IPS-18c (cell line): Measurements from ENCODE around the gene PIP4K2A.

Source experiments
- H3K4me3 ChIP-seq: 2 replicates; pipeline ENCODE4 v1.7.0; 2013; ENCODE audit warnings: low read depth, mild to moderate bottlenecking, low read length, moderate library complexity; ENCODE audit not compliant: insufficient read depth
- H3K9me3 ChIP-seq: one replicate; pipeline ENCODE4 v1.6.1; 2013; ENCODE audit warnings: mild to moderate bottlenecking, low read length, moderate library complexity; ENCODE audit not compliant: control insufficient read depth, insufficient read depth

PIP4K2A gene

GRCh38 chr10:22682237-22683139 lies 31.9 kb downstream of the PIP4K2A start:
- Histone ChIP-seq H3K9me3 (no peaks in the 10 kb centered on the region), H3K4me3 (no peak overlapping the region)

GRCh38 chr10:22681783-22682183 lies 32.6 kb downstream of the PIP4K2A start:
- Histone ChIP-seq H3K9me3 (no peaks in the 10 kb centered on the region), H3K4me3 (no peak overlapping the region)

- no peak overlapping the region for H3K4me3 ChIP-seq
Measured at GRCh38 chr10:22681301-22681700, 33.1 kb downstream of the PIP4K2A start.

GRCh38 chr10:22679608-22680007 lies 34.8 kb downstream of the PIP4K2A start:
- no peaks in the 10 kb centered on the region for H3K9me3 ChIP-seq
- no peak overlapping the region for H3K4me3 ChIP-seq

More at GRCh38 chr10:22681301-22681700, 33.1 kb downstream of the PIP4K2A start:
- H3K9me3 ChIP-seq: no peaks in the 10 kb centered on the region

GRCh38 chr10:22677333-22677732 lies 37.0 kb downstream of the PIP4K2A start:
- Histone ChIP-seq H3K4me3 (no peak overlapping the region), H3K9me3 (no peaks in the 10 kb centered on the region)

GRCh38 chr10:22676435-22676834 lies 37.9 kb downstream of the PIP4K2A start:
- no peak overlapping the region for H3K4me3 ChIP-seq
- H3K9me3 ChIP-seq: no peaks in the 10 kb centered on the region

GRCh38 chr10:22674573-22674930 lies 39.8 kb downstream of the PIP4K2A start:
- Histone ChIP-seq H3K4me3 (no peak overlapping the region), H3K9me3 (no peaks in the 10 kb centered on the region)

GRCh38 chr10:22673785-22674572 lies 40.4 kb downstream of the PIP4K2A start:
- Histone ChIP-seq H3K9me3 (no peaks in the 10 kb centered on the region), H3K4me3 (no peak overlapping the region)

- Histone ChIP-seq H3K9me3 (no peaks in the 10 kb centered on the region), H3K4me3 (no peak overlapping the region)
Measured at GRCh38 chr10:22673091-22673392, 41.3 kb downstream of the PIP4K2A start.

- Histone ChIP-seq H3K9me3 (no peaks in the 10 kb centered on the region), H3K4me3 (no peak overlapping the region)
Measured at GRCh38 chr10:22672319-22673090, 41.9 kb downstream of the PIP4K2A start.

- Histone ChIP-seq H3K4me3 (no peak overlapping the region), H3K9me3 (no peaks in the 10 kb centered on the region)
Measured at GRCh38 chr10:22670788-22671187, 43.6 kb downstream of the PIP4K2A start.

- H3K4me3 ChIP-seq: no peak overlapping the region
Measured at GRCh38 chr10:22669163-22669711, 45.1 kb downstream of the PIP4K2A start.

GRCh38 chr10:22667093-22667480 lies 47.3 kb downstream of the PIP4K2A start:
- Histone ChIP-seq H3K9me3 (no peaks in the 10 kb centered on the region), H3K4me3 (no peak overlapping the region)

More at GRCh38 chr10:22669163-22669711, 45.1 kb downstream of the PIP4K2A start:
- H3K9me3 ChIP-seq: no peaks in the 10 kb centered on the region

GRCh38 chr10:22666287-22667092 lies 47.9 kb downstream of the PIP4K2A start:
- H3K4me3 ChIP-seq: no peak overlapping the region
- H3K9me3 ChIP-seq: no peaks in the 10 kb centered on the region

GRCh38 chr10:22665329-22665728 lies 49.0 kb downstream of the PIP4K2A start:
- no peaks in the 10 kb centered on the region for H3K9me3 ChIP-seq
- H3K4me3 ChIP-seq: no peak overlapping the region

- Histone ChIP-seq H3K4me3 (no peak overlapping the region), H3K9me3 (no peaks in the 10 kb centered on the region)
Measured at GRCh38 chr10:22662733-22663330, 51.5 kb downstream of the PIP4K2A start.
